Esophagus (tissue), 2 donors: ENCODE results near the gene HIRIP3. TPM values are rescaled to one million over a fixed set of nuclear protein-coding genes. Genes with fewer than 3 reads are reported as not detected.

Source experiments
- H3K27ac ChIP-seq, 2 donors: one replicate each; pipeline ENCODE4 v1.5.1; 2013; ENCODE audit warnings: low read depth in 2 of 2, mild to moderate bottlenecking in 2 of 2, inconsistent platforms in 1 of 2, low read length in 1 of 2, moderate library complexity in 1 of 2
- H3K27me3 ChIP-seq, 2 donors: one replicate each; pipeline ENCODE4 v1.6.1; 2013; ENCODE audit warnings: low read length in 2 of 2, control low read depth in 1 of 2, mild to moderate bottlenecking in 1 of 2; ENCODE audit not compliant: insufficient read depth in 2 of 2, control insufficient read depth in 1 of 2
- H3K36me3 ChIP-seq, 2 donors: one replicate each; pipeline ENCODE4 v1.6.1; 2013; ENCODE audit warnings: low read length in 1 of 2; ENCODE audit not compliant: control insufficient read depth in 2 of 2, insufficient read depth in 2 of 2
- H3K4me1 ChIP-seq, 2 donors: one replicate each; pipeline ENCODE4 v1.6.1; 2013; ENCODE audit warnings: low read length in 1 of 2; ENCODE audit not compliant: control insufficient read depth in 2 of 2, insufficient read depth in 2 of 2
- H3K4me3 ChIP-seq, 2 donors: one replicate each; pipeline ENCODE4 v1.5.1; 2013; ENCODE audit warnings: low read length in 2 of 2, mild to moderate bottlenecking in 2 of 2, low read depth in 1 of 2, moderate library complexity in 1 of 2
- H3K9me3 ChIP-seq, 2 donors: one replicate each; pipeline ENCODE4 v1.6.1; 2013; ENCODE audit warnings: mild to moderate bottlenecking in 2 of 2, low read depth in 1 of 2, low read length in 1 of 2, moderate library complexity in 1 of 2; ENCODE audit not compliant: control insufficient read depth in 2 of 2, insufficient read depth in 1 of 2
- whole genome bisulfite sequencing, 2 donors: extraction: QIAGEN DNeasy Blood & Tissue Kit; methylation state at CpG; one replicate each; pipeline ENCODE4 v1.1.7; 2013; 5-methylcytosine and 5-hydroxymethylcytosine counted together
- polyA plus RNA-seq, 2 donors: library from polyadenylated mRNA; stranded (reverse); fragments of 200-250 nt; gene quantifications; one replicate each; pipeline ENCODE4 v1.2.3, GENCODE V29; 2013
- donor health status: healthy with polysubstance abuse.
- donor health status: Bipolar disorder and iron deficiency.

Gene HIRIP3
- polyA plus RNA-seq, 2 donors, result 6.3 to 9.7 TPM

- no peak overlapping the region for H3K4me3 ChIP-seq
- H3K9me3 ChIP-seq, result no peaks in the 10 kb centered on the region
- 26 to 28% methylated on average over 23 of the region's 23 CpGs for WGBS, 2 donors
- no peak overlapping the region for H3K27ac ChIP-seq
- peaks cover 0 to 2% of the 10 kb centered on the region in 2 donors for H3K4me1 ChIP-seq
- H3K36me3 ChIP-seq, result no peaks in the 10 kb centered on the region
- peaks cover 0 to 22% of the 10 kb centered on the region in 2 donors for H3K27me3 ChIP-seq
These were observed 34.7 kb upstream of the HIRIP3 start for GRCh38 chr16:30030011-30030685.

GRCh38 chr16:30028438-30029076 is 33.1 kb upstream of the HIRIP3 start:
- H3K27me3 ChIP-seq, result peaks cover 0 to 22% of the 10 kb centered on the region in 2 donors
- no peak overlapping the region for H3K4me3 ChIP-seq

GRCh38 chr16:30027588-30028437 is 32.4 kb upstream of the HIRIP3 start:
- Histone ChIP-seq H3K4me3 (no peak overlapping the region), H3K27ac (no peak overlapping the region), H3K9me3 (no peaks in the 10 kb centered on the region), H3K27me3 (peaks cover 0 to 22% of the 10 kb centered on the region in 2 donors), H3K36me3 (no peaks in the 10 kb centered on the region), H3K4me1 (peaks cover 0 to 2% of the 10 kb centered on the region in 2 donors)
- 40 to 42% methylated on average over 12 to 13 of the region's 13 CpGs for WGBS, 2 donors

More at GRCh38 chr16:30028438-30029076, 33.1 kb upstream of the HIRIP3 start:
- H3K36me3 ChIP-seq, result no peaks in the 10 kb centered on the region
- WGBS, 2 donors, result 12 to 13% methylated on average over 18 of the region's 18 CpGs
- H3K27ac ChIP-seq, result no peak overlapping the region
- peaks cover 0 to 2% of the 10 kb centered on the region in 2 donors for H3K4me1 ChIP-seq
- no peaks in the 10 kb centered on the region for H3K9me3 ChIP-seq

- Histone ChIP-seq H3K27me3 (peaks cover 0 to 20% of the 10 kb centered on the region in 2 donors), H3K9me3 (no peaks in the 10 kb centered on the region), H3K36me3 (no peaks in the 10 kb centered on the region), H3K4me1 (peaks cover 0 to 4% of the 10 kb centered on the region in 2 donors), H3K4me3 (no peak overlapping the region), H3K27ac (no peak overlapping the region)
- WGBS, 2 donors, result 87 to 88% methylated on average over 18 of the region's 18 CpGs
These were observed 31.0 kb upstream of the HIRIP3 start for GRCh38 chr16:30026449-30026848.

GRCh38 chr16:30025574-30025973 is 30.2 kb upstream of the HIRIP3 start:
- Histone ChIP-seq H3K36me3 (no peaks in the 10 kb centered on the region), H3K27ac (no peak overlapping the region), H3K9me3 (no peaks in the 10 kb centered on the region), H3K4me1 (peaks cover 0 to 9% of the 10 kb centered on the region in 2 donors), H3K27me3 (peaks cover 0 to 15% of the 10 kb centered on the region in 2 donors), H3K4me3 (no peak overlapping the region)
- WGBS, 2 donors, result 58 to 69% methylated on average over 7 of the region's 7 CpGs

GRCh38 chr16:30025156-30025555 is 29.7 kb upstream of the HIRIP3 start:
- Histone ChIP-seq H3K36me3 (no peaks in the 10 kb centered on the region), H3K9me3 (no peaks in the 10 kb centered on the region), H3K4me3 (no peak overlapping the region), H3K27ac (no peak overlapping the region), H3K27me3 (peaks cover 0 to 11% of the 10 kb centered on the region in 2 donors), H3K4me1 (peaks cover 0 to 9% of the 10 kb centered on the region in 2 donors)
- 65 to 68% methylated on average over 19 to 20 of the region's 20 CpGs for WGBS, 2 donors

GRCh38 chr16:30024451-30024850 is 29.0 kb upstream of the HIRIP3 start:
- WGBS, 2 donors, result 65 to 74% methylated on average over 16 of the region's 16 CpGs
- H3K27me3 ChIP-seq, result peaks cover 0 to 5% of the 10 kb centered on the region in 2 donors
- no peak overlapping the region for H3K4me3 ChIP-seq
- H3K4me1 ChIP-seq, result peaks cover 0 to 9% of the 10 kb centered on the region in 2 donors
- H3K27ac ChIP-seq, result no peak overlapping the region
- no peaks in the 10 kb centered on the region for H3K9me3 ChIP-seq
- no peaks in the 10 kb centered on the region for H3K36me3 ChIP-seq

- no peak overlapping the region for H3K27ac ChIP-seq
- peaks cover 0 to 7% of the 10 kb centered on the region in 2 donors for H3K4me1 ChIP-seq
- H3K4me3 ChIP-seq, result no peak overlapping the region
- 82 to 84% methylated on average over 11 of the region's 11 CpGs for WGBS, 2 donors
- no peaks in the 10 kb centered on the region for H3K36me3 ChIP-seq
- H3K9me3 ChIP-seq, result no peaks in the 10 kb centered on the region
- H3K27me3 ChIP-seq, result peaks cover 0 to 5% of the 10 kb centered on the region in 2 donors
These were observed 28.2 kb upstream of the HIRIP3 start for GRCh38 chr16:30023586-30023985.

- Histone ChIP-seq H3K4me3 (no peak within 1 kb of the TSS), H3K27ac (no peak within 1 kb of the TSS), H3K36me3 (no peaks in the 10 kb centered on the region), H3K9me3 (no peaks in the 10 kb centered on the region), H3K4me1 (peaks cover 0 to 7% of the 10 kb centered on the region in 2 donors), H3K27me3 (peaks cover 0 to 5% of the 10 kb centered on the region in 2 donors)
- WGBS, 2 donors, result 80 to 86% methylated on average over 6 of the region's 6 CpGs
These were observed 27.5 kb upstream of the HIRIP3 start, which contains the start of gene C16orf92 for GRCh38 chr16:30022887-30023286. Gene C16orf92, plus strand, starts transcription at chr16:30023198. Its CDS starts 143 bp downstream, at chr16:30023341.
